Colonic mucosa (tissue), 4 donors: ENCODE results near the gene FABP1. TPM values are rescaled to one million over a fixed set of nuclear protein-coding genes. Genes with fewer than 3 reads are reported as not detected.
A peak's percentile ranks its signal among the peaks of the same experiment; 100 is the strongest.

Source experiments
- DNase-seq: peaks from one replicate; pipeline ENCODE4 v3.0.0-alpha.2; 2020
- H3K27ac ChIP-seq: fragments of 200-600 bp; one replicate; pipeline ENCODE4 v1.8.0; 2021
- H3K27me3 ChIP-seq: fragments of 200-600 bp; one replicate; pipeline ENCODE4 v1.8.0; 2021
- H3K36me3 ChIP-seq: fragments of 200-600 bp; one replicate; pipeline ENCODE4 v1.8.0; 2021
- H3K4me1 ChIP-seq: fragments of 200-600 bp; one replicate; pipeline ENCODE4 v1.8.0; 2021; ENCODE audit warnings: mild to moderate bottlenecking
- H3K4me3 ChIP-seq: fragments of 200-600 bp; one replicate; pipeline ENCODE4 v1.8.0; 2021
- H3K9ac ChIP-seq, 2 donors: one replicate each; pipeline ENCODE4 v1.7.0; 2013; ENCODE audit warnings: control low read depth in 2 of 2, low read depth in 2 of 2, low read length in 2 of 2
- H3K9me3 ChIP-seq: fragments of 200-600 bp; one replicate; pipeline ENCODE4 v1.8.0; 2021
- intact Hi-C: fragments of 100-400 bp; cut with DNase I; formaldehyde crosslinking; loops from one replicate; pipeline ENCODE4 v1.14.1; 2022
- total RNA-seq, 2 donors: library from RNA; stranded (reverse); fragmentation: NEBNext Ultra II Directional in 1 of 2; extraction: Animal tissue kit (Norgen Biotek cat#: 25700) in 1 of 2; gene quantifications; one replicate each; pipeline ENCODE4 v1.2.1, GENCODE V29; 2021
- TF ChIP-seq, protein P1 (sequence below): fragments of 200-600 bp; IDR thresholded peaks from one replicate; pipeline ENCODE4 v1.8.0; 2022; ENCODE audit warnings: antibody characterized with exemption, mild to moderate bottlenecking
- donor health status: healthy.
- donor health status: DM: no; HTN: no; CAD: no.
- donor health status: DM: no; HTN: no; CAD: no.

Gene FABP1
- total RNA-seq, 2 donors from 2014 or later, result 2,582 to 2,822 TPM

DNA sequence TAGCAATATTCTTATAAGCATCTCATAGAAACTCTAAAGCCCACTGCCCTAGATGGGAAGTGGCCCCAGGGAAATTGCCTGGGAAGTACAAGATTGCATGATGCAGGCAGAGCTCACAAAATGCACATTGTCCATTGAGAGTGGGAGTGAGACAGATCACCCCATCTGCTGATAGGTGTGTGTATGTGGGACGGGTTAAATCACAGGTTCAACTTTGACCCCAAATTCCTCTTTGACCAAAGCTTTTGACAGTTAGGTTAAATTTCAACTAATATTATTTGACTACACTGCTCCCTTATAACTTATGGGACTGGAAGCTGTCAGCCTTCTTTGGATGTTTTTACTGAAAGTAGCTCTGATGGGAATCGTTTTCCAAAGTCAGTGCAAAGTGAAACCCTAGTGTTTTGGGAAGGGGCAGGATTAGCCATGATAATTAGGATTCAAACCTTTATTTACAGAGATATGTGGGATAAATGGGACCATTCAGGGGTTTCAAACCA is 11.4 kb upstream of the FABP1 start:
- Histone ChIP-seq H3K9ac (no peak overlapping the region), H3K4me1 (no peaks in the 10 kb centered on the region), H3K9me3 (no peaks in the 10 kb centered on the region), H3K27ac (peak overlapping the region; percentile 41), H3K4me3 (no peak overlapping the region), H3K27me3 (no peaks in the 10 kb centered on the region), H3K36me3 (no peaks in the 10 kb centered on the region)
- DNase-seq, result no peak
- TF ChIP-seq, protein P1, sequence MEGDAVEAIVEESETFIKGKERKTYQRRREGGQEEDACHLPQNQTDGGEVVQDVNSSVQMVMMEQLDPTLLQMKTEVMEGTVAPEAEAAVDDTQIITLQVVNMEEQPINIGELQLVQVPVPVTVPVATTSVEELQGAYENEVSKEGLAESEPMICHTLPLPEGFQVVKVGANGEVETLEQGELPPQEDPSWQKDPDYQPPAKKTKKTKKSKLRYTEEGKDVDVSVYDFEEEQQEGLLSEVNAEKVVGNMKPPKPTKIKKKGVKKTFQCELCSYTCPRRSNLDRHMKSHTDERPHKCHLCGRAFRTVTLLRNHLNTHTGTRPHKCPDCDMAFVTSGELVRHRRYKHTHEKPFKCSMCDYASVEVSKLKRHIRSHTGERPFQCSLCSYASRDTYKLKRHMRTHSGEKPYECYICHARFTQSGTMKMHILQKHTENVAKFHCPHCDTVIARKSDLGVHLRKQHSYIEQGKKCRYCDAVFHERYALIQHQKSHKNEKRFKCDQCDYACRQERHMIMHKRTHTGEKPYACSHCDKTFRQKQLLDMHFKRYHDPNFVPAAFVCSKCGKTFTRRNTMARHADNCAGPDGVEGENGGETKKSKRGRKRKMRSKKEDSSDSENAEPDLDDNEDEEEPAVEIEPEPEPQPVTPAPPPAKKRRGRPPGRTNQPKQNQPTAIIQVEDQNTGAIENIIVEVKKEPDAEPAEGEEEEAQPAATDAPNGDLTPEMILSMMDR, result no peak
- intact Hi-C loops, result no loop called here

- intact Hi-C loops, result no loop called here
- H3K36me3 ChIP-seq, result no peaks in the 10 kb centered on the region
- no peaks in the 10 kb centered on the region for H3K9me3 ChIP-seq
- H3K27me3 ChIP-seq, result no peaks in the 10 kb centered on the region
- H3K4me3 ChIP-seq, result no peak overlapping the region
- H3K4me1 ChIP-seq, result no peaks in the 10 kb centered on the region
- H3K27ac ChIP-seq, result no peak overlapping the region
- no peak for DNase-seq
- no peak overlapping the region for H3K9ac ChIP-seq
- TF ChIP-seq, protein P1, result no peak
These were observed 10.0 kb upstream of the FABP1 start for GRCh38 chr2:88137833-88138232.

DNA sequence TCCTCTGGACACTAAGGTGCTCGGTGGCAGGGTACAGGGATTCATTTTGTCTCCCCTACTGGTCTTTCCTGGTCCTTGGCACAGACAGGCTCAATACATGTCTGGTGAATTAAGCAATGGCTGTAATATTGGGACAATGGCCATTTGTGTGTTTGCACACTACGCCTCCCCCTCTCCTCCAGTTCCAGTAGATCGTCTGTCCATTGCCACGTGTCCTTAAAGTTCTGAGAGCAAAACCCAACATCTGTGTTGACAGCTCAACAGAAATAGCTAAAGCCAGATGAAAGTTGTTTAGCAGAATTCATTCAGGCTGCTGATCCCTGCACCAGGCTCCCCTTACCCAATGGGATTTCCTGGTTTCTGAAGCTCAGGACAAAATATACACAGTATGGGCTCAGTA is 9.0 kb upstream of the FABP1 start:
- TF ChIP-seq, protein P1, result no peak
- Histone ChIP-seq H3K27me3 (no peaks in the 10 kb centered on the region), H3K4me3 (no peak overlapping the region), H3K9me3 (no peaks in the 10 kb centered on the region), H3K27ac (no peak overlapping the region), H3K36me3 (no peaks in the 10 kb centered on the region), H3K4me1 (no peaks in the 10 kb centered on the region), H3K9ac (no peak overlapping the region)
- DNase-seq, result no peak
- intact Hi-C loops, result no loop called here

DNA sequence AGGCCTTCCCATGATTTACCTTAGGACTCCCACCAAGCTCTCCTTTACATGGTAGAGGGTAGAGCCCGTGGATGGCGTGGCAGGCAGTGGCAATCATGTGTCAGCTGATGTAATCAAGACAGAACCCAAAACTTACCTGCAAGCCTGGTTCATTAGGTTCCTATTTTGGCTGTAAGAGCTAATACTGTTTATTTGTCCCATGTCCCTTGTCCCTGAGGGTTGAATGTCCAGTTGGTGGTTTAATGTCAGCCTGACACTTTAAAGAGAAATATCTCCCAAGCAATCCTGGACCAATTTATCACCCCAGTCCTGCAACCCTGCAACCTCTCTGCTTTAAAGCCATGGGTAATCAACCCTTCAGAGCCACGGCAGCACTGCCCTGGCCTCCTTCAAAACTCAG is 6.0 kb upstream of the FABP1 start:
- TF ChIP-seq, protein P1, result no peak
- DNase-seq, result no peak
- no peaks in the 10 kb centered on the region for H3K9me3 ChIP-seq
- H3K9ac ChIP-seq, result no peak overlapping the region
- H3K36me3 ChIP-seq, result no peaks in the 10 kb centered on the region
- intact Hi-C loops, result no loop called here
- no peak overlapping the region for H3K27ac ChIP-seq
- H3K27me3 ChIP-seq, result no peaks in the 10 kb centered on the region
- H3K4me3 ChIP-seq, result no peak overlapping the region
- peaks cover 7% of the 10 kb centered on the region for H3K4me1 ChIP-seq

GRCh38 chr2:88131999-88132368 is 4.1 kb upstream of the FABP1 start:
- no peak overlapping the region for H3K4me3 ChIP-seq

More at GRCh38 chr2:88131999-88132368, 4.1 kb upstream of the FABP1 start:
- DNase-seq, result no peak
- intact Hi-C loops, result no loop called here
- Histone ChIP-seq H3K4me1 (peaks cover 11% of the 10 kb centered on the region), H3K9ac (peak overlapping the region in 1 of 2 donors; percentile 67), H3K27ac (peak overlapping the region; percentile 84), H3K9me3 (no peaks in the 10 kb centered on the region), H3K36me3 (no peaks in the 10 kb centered on the region), H3K27me3 (no peaks in the 10 kb centered on the region)
- TF ChIP-seq, protein P1, result no peak
